Heart right ventricle (tissue), 16 donors: Measurements from ENCODE around the gene ABO. TPM values are rescaled to one million over a fixed set of nuclear protein-coding genes. Genes with fewer than 3 reads are reported as not detected.
"Not testable (repeated sequence)": the region's sequence is repeated elsewhere in the genome, so short reads cannot be mapped to it uniquely, and the experiment has no call there.

ENCODE experiments used
- ATAC-seq, 8 donors: fragments of 200-7000 bp; cut with Tn5 transposase; one replicate each; pipeline ENCODE4 v1.9.1; 2020; ENCODE audit warnings: mild to moderate bottlenecking in 8 of 8, moderate library complexity in 8 of 8, moderate number of reproducible peaks in 1 of 8
- DNase-seq, 2 donors: peaks; one replicate each; pipeline ENCODE4 v3.0.0-alpha.2; 2020
- H3K27ac ChIP-seq, 10 donors: fragments of 200-600 bp; sonication (generic) in 2 of 10; one replicate each; pipeline versions ENCODE4 v1.5.0 to v1.8.0; 2020 to 2022; ENCODE audit warnings: mild to moderate bottlenecking in 3 of 10
- H3K27me3 ChIP-seq, 7 donors: fragments of 200-600 bp; one replicate each; pipeline ENCODE4 v1.8.0; 2021 to 2022; ENCODE audit warnings: mild to moderate bottlenecking in 2 of 7
- H3K36me3 ChIP-seq, 9 donors: fragments of 200-600 bp; sonication (generic) in 1 of 9; one replicate each; pipeline versions ENCODE4 v1.5.0 to v1.8.0; 2020 to 2022; ENCODE audit warnings: mild to moderate bottlenecking in 2 of 9
- H3K4me1 ChIP-seq, 9 donors: fragments of 200-600 bp; sonication (generic) in 1 of 9; one replicate each; pipeline versions ENCODE4 v1.5.0 to v1.8.0; 2020 to 2022; ENCODE audit warnings: mild to moderate bottlenecking in 4 of 9
- H3K4me3 ChIP-seq, 10 donors: fragments of 200-600 bp; sonication (generic) in 2 of 10; one replicate each; pipeline versions ENCODE4 v1.5.0 to v1.8.0; 2020 to 2022; ENCODE audit warnings: mild to moderate bottlenecking in 7 of 10, moderate library complexity in 2 of 10
- H3K9me3 ChIP-seq, 11 donors: fragments of 200-600 bp in 10 of 11; sonication (generic) in 2 of 11; one replicate each; pipeline versions ENCODE4 v1.5.0 to v1.8.0; 2013 to 2022; ENCODE audit warnings: mild to moderate bottlenecking in 2 of 11, control low read depth in 1 of 11, moderate library complexity in 1 of 11
- WGBS, 2 donors: extraction: QIAGEN DNeasy Blood & Tissue Kit; methylation state at CpG; one replicate each; pipeline ENCODE4 v1.1.7; 2013; ENCODE audit warnings: inconsistent platforms in 1 of 2; 5-methylcytosine and 5-hydroxymethylcytosine counted together
- intact Hi-C, 10 donors: fragments of 100-400 bp; cut with DNase I; formaldehyde crosslinking; loops; one replicate each; pipeline versions ENCODE4 v1.11.1 to v1.14.2; 2022
- polyA plus RNA-seq, 2 donors: library from polyadenylated mRNA; stranded (reverse); fragments of 200-250 nt; gene quantifications; one replicate each; pipeline ENCODE4 v1.2.3, GENCODE V29; 2013
- total RNA-seq, 10 donors: library from RNA; stranded (reverse); fragmentation: NEBNext Ultra II Directional in 3 of 10; extraction: Animal tissue kit (Norgen Biotek cat#: 25700) in 3 of 10; gene quantifications; one replicate each; pipeline versions ENCODE4 v1.2.1 to v1.2.4, GENCODE V29; 2021 to 2023
- TF ChIP-seq, protein P1 (sequence below), 9 donors: fragments of 200-600 bp; sonication (generic) in 2 of 9; IDR thresholded peaks; one replicate each; pipeline versions ENCODE4 v1.5.0 to v1.8.0; 2021 to 2022; ENCODE audit warnings: antibody characterized with exemption in 9 of 9, mild to moderate bottlenecking in 5 of 9, moderate library complexity in 1 of 9
- donor health status: Arrhythmogenic right ventricular cardiomyopathy.
- donor health status: ischemic (EF 13 %, LVEDD 7.1; RV severe dilation, severe dysfunction).
- donor health status: healthy with polysubstance abuse.
- donor health status: DM: no; HTN: yes; CAD: no.
- donor health status: DM: no; HTN: no; CAD: no.
- donor health status: ischemic (EF 25% LVEDD 6.9; RV normal size, moderate dysfunction).
- donor health status: ischemic (EF 25% LVEDD 5.7; RV mildly dilated, moderate dysfunction).
- donor health status: healthy.
- donor health status: DM: yes; HTN: yes; CAD: no.
- donor health status: Ischemic cardiomyopathy.
- donor health status: ischemic (EF 35%, LVEDD 5.7; RV mildly dilated, moderate dysfunction).
- donor health status: nonischemic (EF 11% LVEDD 7.7; RV severe dilation, severe dysfunction).
- donor health status: DM: yes; HTN: yes; CAD: no.
- donor health status: PGD.
- donor health status: ischemic (EF 29% LVEDD 5.4; RV normal size, mild dysfunction).
- donor health status: nonischemic (EF 23%, LVEDD 6.1; RV moderate dilation, normal function).

Gene ABO
- total and polyA plus RNA-seq, 12 donors = 0.25 to 2.9 (median 1.6) TPM

DNA sequence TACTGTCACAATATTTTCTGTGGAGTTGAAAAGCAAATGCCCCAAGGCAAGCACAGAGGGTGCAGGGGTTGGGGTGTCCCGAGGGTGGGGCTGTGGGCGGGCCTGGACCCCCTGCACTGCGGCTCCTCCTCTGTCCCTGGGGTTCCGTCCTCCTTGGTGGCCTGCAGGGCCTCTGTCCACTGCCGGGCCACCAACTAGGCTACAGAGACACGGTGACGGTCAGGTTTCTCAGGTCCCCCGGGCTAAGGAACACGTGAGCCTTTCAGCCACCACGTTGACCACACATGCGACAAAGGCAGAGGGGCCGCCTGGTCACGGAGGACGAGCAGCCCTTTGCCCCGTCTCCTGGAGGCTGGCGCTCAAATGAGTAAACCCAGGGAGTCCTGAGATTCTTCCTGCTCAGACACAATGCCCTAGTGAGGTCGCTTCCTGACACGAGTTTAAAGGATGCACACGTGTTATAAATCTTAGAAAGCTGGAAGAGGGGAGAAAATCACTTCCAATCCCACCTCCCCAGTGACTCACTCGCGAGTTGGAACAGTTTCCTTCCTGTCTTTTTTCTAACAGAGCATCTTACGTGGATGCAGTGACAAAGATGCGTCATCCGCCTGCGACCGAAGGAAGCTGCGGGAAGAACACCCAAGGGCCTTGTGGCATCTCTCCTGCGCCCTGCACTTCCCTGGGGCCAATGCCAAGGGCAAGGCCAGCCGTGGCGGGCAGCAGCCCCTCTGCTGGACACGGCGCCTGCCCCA is 41.1 kb downstream of the ABO start:
- peak in 3 of 8 donors; percentile 2 to 36 (median 35) for ATAC-seq
- no peaks in the 10 kb centered on the region for H3K9me3 ChIP-seq
- TF ChIP-seq, protein P1, sequence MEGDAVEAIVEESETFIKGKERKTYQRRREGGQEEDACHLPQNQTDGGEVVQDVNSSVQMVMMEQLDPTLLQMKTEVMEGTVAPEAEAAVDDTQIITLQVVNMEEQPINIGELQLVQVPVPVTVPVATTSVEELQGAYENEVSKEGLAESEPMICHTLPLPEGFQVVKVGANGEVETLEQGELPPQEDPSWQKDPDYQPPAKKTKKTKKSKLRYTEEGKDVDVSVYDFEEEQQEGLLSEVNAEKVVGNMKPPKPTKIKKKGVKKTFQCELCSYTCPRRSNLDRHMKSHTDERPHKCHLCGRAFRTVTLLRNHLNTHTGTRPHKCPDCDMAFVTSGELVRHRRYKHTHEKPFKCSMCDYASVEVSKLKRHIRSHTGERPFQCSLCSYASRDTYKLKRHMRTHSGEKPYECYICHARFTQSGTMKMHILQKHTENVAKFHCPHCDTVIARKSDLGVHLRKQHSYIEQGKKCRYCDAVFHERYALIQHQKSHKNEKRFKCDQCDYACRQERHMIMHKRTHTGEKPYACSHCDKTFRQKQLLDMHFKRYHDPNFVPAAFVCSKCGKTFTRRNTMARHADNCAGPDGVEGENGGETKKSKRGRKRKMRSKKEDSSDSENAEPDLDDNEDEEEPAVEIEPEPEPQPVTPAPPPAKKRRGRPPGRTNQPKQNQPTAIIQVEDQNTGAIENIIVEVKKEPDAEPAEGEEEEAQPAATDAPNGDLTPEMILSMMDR (IDR thresholded peaks at IDR 0.05) = no peak
- peaks cover 14 to 34% (median 17%) of the 10 kb centered on the region in 9 donors for H3K4me1 ChIP-seq
- 63 to 64% methylated on average over 32 of the region's 32 CpGs for WGBS, 2 donors
- no peaks in the 10 kb centered on the region for H3K36me3 ChIP-seq
- H3K27ac ChIP-seq = peak overlapping the region; percentile 28 to 94 (median 72)
- no peak overlapping the region for H3K4me3 ChIP-seq
- no peaks in the 10 kb centered on the region for H3K27me3 ChIP-seq
- intact Hi-C loops = no loop called here
- DNase-seq = no peak

DNA sequence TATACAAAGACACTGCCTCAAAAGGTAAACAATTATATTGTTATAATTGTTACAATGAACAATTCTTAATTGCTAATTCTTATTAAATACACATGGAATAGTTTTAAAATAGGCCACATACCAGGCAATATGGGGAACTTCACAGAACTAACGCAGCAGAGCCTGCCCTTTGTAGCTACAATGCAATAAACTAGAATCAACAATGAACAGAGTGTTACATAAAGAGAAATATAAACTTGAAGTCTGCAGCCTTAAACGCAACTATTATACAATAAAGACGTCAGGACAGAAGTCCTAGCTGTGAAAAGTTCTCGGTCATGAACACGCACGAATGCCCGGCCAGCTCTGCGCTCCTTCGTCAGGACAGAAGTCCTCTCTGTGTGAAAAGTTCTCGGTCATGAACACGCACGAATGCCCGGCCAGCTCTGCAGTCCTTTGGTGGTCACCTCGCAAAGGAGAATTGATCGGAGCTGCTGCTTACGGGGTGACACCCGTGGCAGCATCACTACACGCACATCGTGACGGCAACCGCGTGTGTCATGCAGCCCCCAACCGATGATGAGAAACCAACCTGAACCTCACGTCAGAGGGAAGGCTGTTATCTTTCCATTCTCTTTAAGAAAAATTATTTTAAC is 43.0 kb downstream of the ABO start:
- H3K36me3 ChIP-seq, H3K4me3 ChIP-seq, H3K9me3 ChIP-seq, H3K27ac ChIP-seq, intact Hi-C loops, ATAC-seq, DNase-seq, H3K27me3 ChIP-seq: not testable (repeated sequence)
- WGBS, 2 donors = 85 to 90% methylated on average over 24 of the region's 24 CpGs
- H3K4me1 ChIP-seq = peaks cover 3 to 17% (median 5%) of the 10 kb centered on the region in 9 donors

DNA sequence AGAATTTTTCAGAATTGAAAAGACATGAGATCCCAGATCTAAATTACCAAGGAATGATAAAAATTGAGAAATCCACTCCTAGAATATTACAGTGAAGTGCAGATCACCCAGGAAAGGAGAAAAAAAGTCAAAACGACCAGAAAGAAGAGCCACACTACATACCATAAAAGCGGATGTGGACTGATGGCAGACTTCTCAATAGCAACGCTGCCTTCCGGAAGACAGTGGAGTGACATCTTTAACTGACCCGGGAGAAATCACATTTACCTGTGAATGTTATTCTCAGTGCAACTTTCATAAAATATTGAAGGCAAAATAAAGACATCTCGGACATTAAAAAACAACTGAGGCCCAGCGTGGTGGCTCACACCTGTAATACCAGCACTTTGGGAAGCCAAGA is 44.5 kb downstream of the ABO start:
- intact Hi-C loops, H3K4me3 ChIP-seq, ATAC-seq, H3K9me3 ChIP-seq, H3K36me3 ChIP-seq, DNase-seq, H3K27ac ChIP-seq: not testable (repeated sequence)
- Histone ChIP-seq H3K27me3 (peaks cover 0 to 11% (median 0%) of the 10 kb centered on the region in 7 donors), H3K4me1 (peaks cover 0 to 10% (median 0%) of the 10 kb centered on the region in 9 donors)
- WGBS, 2 donors = 87 to 90% methylated on average over 7 of the region's 7 CpGs

DNA sequence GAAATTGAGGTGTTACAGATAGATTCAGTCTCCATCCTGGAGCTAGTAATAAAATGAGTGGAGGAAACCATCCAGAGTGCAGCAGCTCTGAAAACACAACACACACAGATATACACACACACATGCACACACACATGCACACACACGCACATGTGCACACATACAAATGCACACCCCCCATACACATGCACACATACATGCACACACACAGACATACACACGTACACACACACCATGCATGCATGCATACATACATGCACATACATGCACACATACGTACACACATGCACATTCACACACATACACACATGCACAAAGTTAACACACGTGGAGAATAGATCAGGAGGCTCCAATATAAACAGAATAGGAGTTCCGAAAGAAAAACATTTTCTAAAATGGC is 44.9 kb downstream of the ABO start:
- intact Hi-C loops = no loop called here
- TF ChIP-seq, protein P1 (IDR thresholded peaks at IDR 0.05) = no peak
- Histone ChIP-seq H3K27ac (no peak overlapping the region), H3K27me3 (peaks cover 0 to 12% (median 0%) of the 10 kb centered on the region in 7 donors), H3K4me1 (peaks cover 0 to 10% (median 0%) of the 10 kb centered on the region in 9 donors), H3K36me3 (no peaks in the 10 kb centered on the region), H3K4me3 (no peak overlapping the region), H3K9me3 (no peaks in the 10 kb centered on the region)
- WGBS, 2 donors = 85 to 90% methylated on average over 5 of the region's 5 CpGs
- DNase-seq = no peak
- ATAC-seq = no peak

DNA sequence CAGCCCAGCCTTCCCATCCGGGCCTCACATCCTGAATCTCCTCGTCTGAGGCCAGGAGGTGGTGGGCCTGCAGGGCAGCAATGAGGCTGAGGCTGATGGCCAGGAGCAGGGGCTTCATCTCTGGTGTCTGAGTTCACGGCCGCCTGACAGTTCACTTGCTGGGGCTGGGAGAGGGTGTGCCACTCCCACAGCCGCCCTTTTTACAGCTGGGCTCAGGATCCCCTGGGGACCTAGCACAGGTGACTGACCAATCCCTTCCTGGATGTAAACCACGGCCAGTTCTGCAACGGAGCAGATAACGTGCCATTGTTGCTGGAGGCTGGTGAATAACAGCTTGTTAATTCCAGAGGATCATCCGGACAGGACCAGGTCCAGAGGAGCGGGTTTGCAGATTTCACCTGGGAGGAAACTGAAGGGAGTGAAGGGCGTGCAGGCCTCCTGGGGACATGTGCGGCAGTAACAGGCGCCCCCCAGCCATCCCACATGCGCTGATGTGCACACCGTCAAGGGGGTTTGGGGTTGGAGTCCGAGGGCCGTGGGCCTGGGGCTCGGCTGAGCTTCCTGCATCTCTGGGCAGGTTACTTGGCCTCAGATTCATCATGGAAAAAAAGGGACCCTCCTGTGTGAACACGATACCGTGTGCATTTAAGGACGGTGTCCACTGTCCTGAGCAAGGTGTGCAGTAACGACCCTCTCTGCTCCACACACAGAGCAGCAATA is 46.4 kb downstream of the ABO start:
- H3K9me3 ChIP-seq, H3K4me1 ChIP-seq, H3K27ac ChIP-seq, DNase-seq, H3K36me3 ChIP-seq, intact Hi-C loops, ATAC-seq, H3K4me3 ChIP-seq: not testable (repeated sequence)
- H3K27me3 ChIP-seq = peaks cover 0 to 16% (median 0%) of the 10 kb centered on the region in 7 donors
- WGBS, 2 donors = 77 to 86% methylated on average over 21 to 22 of the region's 22 CpGs

DNA sequence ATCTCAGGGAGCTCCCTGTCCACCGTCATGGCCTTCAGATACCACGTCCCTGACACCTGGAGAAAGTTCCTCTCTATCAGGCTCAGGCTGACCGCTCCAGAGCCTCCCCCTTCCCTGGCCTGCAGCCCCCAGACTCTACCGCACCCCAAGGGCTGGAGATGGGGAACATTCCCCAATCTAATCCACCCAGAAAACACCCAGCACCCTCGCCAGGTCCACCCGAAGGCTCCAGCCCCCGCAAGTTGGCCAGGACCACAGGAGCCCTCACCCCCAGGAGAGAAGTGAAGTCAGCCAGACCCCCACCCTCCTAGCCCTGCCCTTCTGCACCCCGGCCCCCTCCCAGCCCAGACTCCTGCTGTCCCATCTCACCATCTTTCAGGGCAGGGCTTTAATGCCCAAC is 47.0 kb downstream of the ABO start:
- WGBS, 2 donors = 83 to 89% methylated on average over 8 of the region's 8 CpGs
- ATAC-seq, intact Hi-C loops, H3K36me3 ChIP-seq, H3K27ac ChIP-seq, H3K9me3 ChIP-seq, H3K4me3 ChIP-seq, DNase-seq: not testable (repeated sequence)
- peaks cover 0 to 16% (median 0%) of the 10 kb centered on the region in 7 donors for H3K27me3 ChIP-seq
- H3K4me1 ChIP-seq = peaks cover 0 to 16% (median 3%) of the 10 kb centered on the region in 9 donors
